GM21381 (cell line): Measurements from ENCODE around the gene LARGE1.

Source experiments
- ATAC-seq: cut with Tn5 transposase; IDR thresholded peaks from one replicate; pipeline ENCODE4 v1.9.1; 2021; ENCODE audit warnings: mild to moderate bottlenecking, moderate library complexity; ENCODE audit not compliant: unreplicated experiment

LARGE1 gene

GRCh38 chr22:33886696-33887095, 33.6 kb downstream of the LARGE1 start:
- ATAC-seq = no peak

GRCh38 chr22:33884829-33885228, 35.4 kb downstream of the LARGE1 start:
- no peak for ATAC-seq

GRCh38 chr22:33883961-33884808, 36.1 kb downstream of the LARGE1 start:
- ATAC-seq = no peak

GRCh38 chr22:33883561-33883960, 36.7 kb downstream of the LARGE1 start:
- ATAC-seq = no peak

GRCh38 chr22:33882991-33883390, 37.3 kb downstream of the LARGE1 start:
- ATAC-seq = no peak

GRCh38 chr22:33880986-33881385, 39.3 kb downstream of the LARGE1 start:
- no peak for ATAC-seq

GRCh38 chr22:33879796-33880195, 40.5 kb downstream of the LARGE1 start:
- no peak for ATAC-seq

- no peak for ATAC-seq
Observed at GRCh38 chr22:33875316-33875715, 45.0 kb downstream of the LARGE1 start.

- ATAC-seq = no peak
Observed at GRCh38 chr22:33874206-33874605, 46.1 kb downstream of the LARGE1 start.

GRCh38 chr22:33873666-33874065, 46.6 kb downstream of the LARGE1 start:
- no peak for ATAC-seq

- ATAC-seq = no peak
Observed at GRCh38 chr22:33873186-33873585, 47.1 kb downstream of the LARGE1 start.

GRCh38 chr22:33871935-33872334, 48.3 kb downstream of the LARGE1 start:
- no peak for ATAC-seq

- ATAC-seq = no peak
Observed at GRCh38 chr22:33869946-33870345, 50.3 kb downstream of the LARGE1 start.

- no peak for ATAC-seq
Observed at GRCh38 chr22:33867971-33868370, 52.3 kb downstream of the LARGE1 start.

- no peak for ATAC-seq
Observed at GRCh38 chr22:33867118-33867866, 53.0 kb downstream of the LARGE1 start.

GRCh38 chr22:33866511-33866910, 53.8 kb downstream of the LARGE1 start:
- ATAC-seq = no peak

- ATAC-seq = no peak
Observed at GRCh38 chr22:33865996-33866395, 54.3 kb downstream of the LARGE1 start.

GRCh38 chr22:33865248-33865647, 55.0 kb downstream of the LARGE1 start:
- no peak for ATAC-seq

GRCh38 chr22:33864723-33865130, 55.5 kb downstream of the LARGE1 start:
- ATAC-seq = no peak

- no peak for ATAC-seq
Observed at GRCh38 chr22:33861216-33861875, 58.9 kb downstream of the LARGE1 start.

- no peak for ATAC-seq
Observed at GRCh38 chr22:33860386-33860785, 59.9 kb downstream of the LARGE1 start.

- no peak for ATAC-seq
Observed at GRCh38 chr22:33859311-33859710, 61.0 kb downstream of the LARGE1 start.
